ENCODE results near the gene RARRES2.

RARRES2 gene

GRCh38 chr7:150381785-150382122 is 40.3 kb upstream of the RARRES2 start:
- no peak for DNase-seq (ENCODE audit: extremely low read depth, insufficient read length)
- Histone ChIP-seq H3K27me3 (replicated peaks; ENCODE audit: control insufficient read depth, insufficient read depth, low read length) (no peaks in the 10 kb centered on the region), H3K36me3 (ENCODE audit: control insufficient read depth, insufficient read depth, low read length) (peaks cover 2% of the 10 kb centered on the region), H3K4me3 (replicated peaks; ENCODE audit: low read depth, low read length) (no peak overlapping the region)
- TF ChIP-seq CTCF (IDR thresholded peaks at IDR 0.05; ENCODE audit: insufficient read depth, low read length, poor library complexity, severe bottlenecking), result no peak

GRCh38 chr7:150381096-150381495 is 39.7 kb upstream of the RARRES2 start:
- Histone ChIP-seq H3K36me3 (ENCODE audit: control insufficient read depth, insufficient read depth, low read length) (peaks cover 2% of the 10 kb centered on the region), H3K4me3 (replicated peaks; ENCODE audit: low read depth, low read length) (peak overlapping the region; percentile 86), H3K27me3 (replicated peaks; ENCODE audit: control insufficient read depth, insufficient read depth, low read length) (no peaks in the 10 kb centered on the region)
- DNase-seq (ENCODE audit: extremely low read depth, insufficient read length), result no peak
- TF ChIP-seq CTCF (IDR thresholded peaks at IDR 0.05; ENCODE audit: insufficient read depth, low read length, poor library complexity, severe bottlenecking), result no peak

GRCh38 chr7:150380463-150380862 is 39.0 kb upstream of the RARRES2 start:
- H3K27me3 ChIP-seq (replicated peaks; ENCODE audit: control insufficient read depth, insufficient read depth, low read length), result no peaks in the 10 kb centered on the region
- peak overlapping the region; percentile 86 for H3K4me3 ChIP-seq (replicated peaks; ENCODE audit: low read depth, low read length)
- peak; percentile 53 for DNase-seq (ENCODE audit: extremely low read depth, insufficient read length)
- peaks cover 2% of the 10 kb centered on the region for H3K36me3 ChIP-seq (ENCODE audit: control insufficient read depth, insufficient read depth, low read length)
- TF ChIP-seq CTCF (IDR thresholded peaks at IDR 0.05; ENCODE audit: insufficient read depth, low read length, poor library complexity, severe bottlenecking), result no peak

GRCh38 chr7:150379441-150380379 is 38.3 kb upstream of the RARRES2 start:
- no peak for TF ChIP-seq CTCF (IDR thresholded peaks at IDR 0.05; ENCODE audit: insufficient read depth, low read length, poor library complexity, severe bottlenecking)
- DNase-seq (ENCODE audit: extremely low read depth, insufficient read length), result peak; percentile 54
- peaks cover 1% of the 10 kb centered on the region for H3K36me3 ChIP-seq (ENCODE audit: control insufficient read depth, insufficient read depth, low read length)
- peak overlapping the region; percentile 86 for H3K4me3 ChIP-seq (replicated peaks; ENCODE audit: low read depth, low read length)
- H3K27me3 ChIP-seq (replicated peaks; ENCODE audit: control insufficient read depth, insufficient read depth, low read length), result no peaks in the 10 kb centered on the region

GRCh38 chr7:150378853-150379440 is 37.5 kb upstream of the RARRES2 start, which contains the start of gene ZNF775:
ZNF775 (plus strand) TSS chr7:150379330; CDS start chr7:150388471, 9,141 bp downstream.
- Histone ChIP-seq H3K36me3 (ENCODE audit: control insufficient read depth, insufficient read depth, low read length) (peaks cover 6% of the 10 kb centered on the region), H3K27me3 (replicated peaks; ENCODE audit: control insufficient read depth, insufficient read depth, low read length) (no peaks in the 10 kb centered on the region), H3K4me3 (replicated peaks; ENCODE audit: low read depth, low read length) (peak within 1 kb of the TSS; percentile 86)
- TF ChIP-seq CTCF (IDR thresholded peaks at IDR 0.05; ENCODE audit: insufficient read depth, low read length, poor library complexity, severe bottlenecking), result no peak
- DNase-seq (ENCODE audit: extremely low read depth, insufficient read length), result peak; percentile 95

Data from GM06990 (cell line).